Measurements from ENCODE around the gene OCSTAMP.

Gene OCSTAMP

DNA sequence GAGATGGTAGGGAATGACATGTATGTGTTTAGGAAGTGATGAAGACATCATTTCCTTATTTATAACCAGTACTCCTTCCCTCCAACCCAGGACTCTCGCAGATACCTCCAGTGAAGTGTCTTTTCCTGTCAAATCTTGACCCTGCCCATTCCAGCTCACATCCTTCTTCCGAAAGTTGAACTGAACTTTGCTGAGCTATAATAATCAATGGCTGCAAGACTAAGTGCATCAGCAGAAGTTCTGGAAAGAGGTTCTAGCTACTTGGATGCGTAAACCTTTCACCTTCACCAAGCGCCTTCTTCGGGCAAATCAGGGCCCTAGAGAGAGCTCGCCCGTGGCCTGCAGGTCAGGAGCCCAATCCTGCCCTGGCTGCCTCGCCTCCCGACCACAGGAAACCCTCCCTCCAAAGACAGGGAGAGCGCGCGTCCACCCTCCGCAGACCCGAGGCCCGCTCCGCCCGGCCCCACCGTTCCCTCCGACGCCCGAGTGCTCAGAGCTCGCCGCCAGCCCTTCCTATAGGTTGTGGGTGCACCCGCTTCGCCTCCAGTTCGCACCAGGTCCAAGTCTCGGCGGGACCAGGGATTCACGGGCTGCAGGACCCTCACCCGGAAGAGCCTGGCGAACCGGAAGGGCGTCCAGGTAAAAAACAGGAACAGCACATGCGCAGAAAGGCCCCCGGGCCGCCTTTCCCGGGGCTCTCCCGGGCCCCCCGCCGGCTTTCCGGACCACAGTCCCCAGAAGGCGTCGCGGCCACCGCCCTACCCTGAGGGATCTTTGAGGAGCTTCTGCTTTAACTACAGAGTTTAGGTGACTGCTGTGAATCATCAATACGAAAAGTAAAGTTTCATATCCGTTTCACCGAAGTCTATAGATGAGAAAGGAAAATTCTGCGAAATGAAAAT is 37.3 kb downstream of the OCSTAMP start, which contains the start of gene ZNF334:
TSS of gene ZNF334 (minus strand) at position 617 of the 902 bp plus-strand sequence. CDS start 1,457 bp downstream, outside the sequence.
- no peak for DNase-seq

GRCh38 chr20:46509523-46509922 is 40.9 kb downstream of the OCSTAMP start:
- peak; percentile 14 for DNase-seq

DNA sequence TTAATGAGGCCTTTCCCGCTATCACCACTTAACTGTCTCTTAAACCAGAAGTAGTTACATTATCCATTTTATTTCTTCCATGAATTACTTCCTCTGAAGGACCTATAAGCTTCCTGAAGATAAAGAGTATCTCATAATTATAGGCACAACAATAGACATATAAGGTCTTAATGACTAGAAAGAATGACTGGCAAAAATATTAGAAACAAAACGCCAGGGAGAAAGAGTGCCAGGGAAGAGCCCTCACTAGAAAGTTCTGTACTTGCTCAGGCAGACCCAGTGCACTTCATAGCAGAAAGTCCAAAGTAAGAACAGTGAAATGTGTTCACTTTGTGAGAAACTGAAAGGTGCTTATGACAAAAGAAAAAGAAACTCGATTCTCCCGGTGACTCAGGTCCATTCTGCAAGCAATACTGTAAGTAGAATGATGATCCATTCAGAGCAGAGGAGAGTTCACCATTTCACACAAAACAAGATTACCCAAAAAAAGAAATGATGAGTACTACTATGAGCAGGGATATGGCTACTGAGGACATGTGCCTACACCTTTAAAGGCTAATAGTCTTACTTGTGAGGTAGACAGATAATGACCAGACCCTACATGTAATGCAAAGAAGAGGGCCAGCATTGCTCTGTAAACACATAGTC is 42.6 kb downstream of the OCSTAMP start:
- no peak for DNase-seq

DNA sequence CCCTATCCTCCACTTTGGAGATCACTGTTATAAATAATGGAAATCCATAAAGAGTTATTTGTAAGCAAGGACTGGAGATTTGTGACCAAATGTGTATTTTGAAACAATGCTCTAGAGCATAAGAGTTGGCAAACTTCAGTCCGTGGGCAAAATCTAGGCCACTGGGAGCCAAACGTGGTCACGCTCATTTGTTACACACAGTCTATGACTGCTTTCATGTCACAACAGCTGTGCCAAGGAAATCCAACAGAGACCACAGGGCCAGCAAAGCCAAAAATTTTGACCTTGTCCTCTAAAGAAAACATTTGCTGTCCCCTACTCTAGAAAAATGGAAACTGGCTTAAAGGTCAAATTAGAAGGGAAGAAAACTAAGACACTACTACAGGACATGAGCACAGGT is 44.9 kb downstream of the OCSTAMP start:
- no peak for DNase-seq

DNA sequence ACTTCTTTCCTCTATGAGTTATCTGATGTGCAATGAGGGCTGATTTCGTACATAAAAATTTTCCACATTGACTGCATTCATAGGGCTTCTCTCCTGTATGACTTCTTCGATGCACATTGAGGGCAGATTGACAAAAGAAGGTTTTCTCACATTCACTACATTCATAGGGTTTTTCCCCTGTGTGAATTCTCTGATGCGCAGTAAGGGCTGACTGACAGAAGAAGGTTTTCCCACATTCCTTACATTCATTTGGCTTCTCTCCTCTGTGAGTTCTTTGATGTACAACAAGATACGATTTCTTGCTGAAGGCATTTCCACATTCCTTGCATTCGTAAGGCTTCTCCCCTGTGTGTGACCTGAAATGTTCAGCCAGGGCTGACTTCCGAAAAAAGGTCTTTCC is 48.5 kb downstream of the OCSTAMP start:
- DNase-seq = no peak

DNA sequence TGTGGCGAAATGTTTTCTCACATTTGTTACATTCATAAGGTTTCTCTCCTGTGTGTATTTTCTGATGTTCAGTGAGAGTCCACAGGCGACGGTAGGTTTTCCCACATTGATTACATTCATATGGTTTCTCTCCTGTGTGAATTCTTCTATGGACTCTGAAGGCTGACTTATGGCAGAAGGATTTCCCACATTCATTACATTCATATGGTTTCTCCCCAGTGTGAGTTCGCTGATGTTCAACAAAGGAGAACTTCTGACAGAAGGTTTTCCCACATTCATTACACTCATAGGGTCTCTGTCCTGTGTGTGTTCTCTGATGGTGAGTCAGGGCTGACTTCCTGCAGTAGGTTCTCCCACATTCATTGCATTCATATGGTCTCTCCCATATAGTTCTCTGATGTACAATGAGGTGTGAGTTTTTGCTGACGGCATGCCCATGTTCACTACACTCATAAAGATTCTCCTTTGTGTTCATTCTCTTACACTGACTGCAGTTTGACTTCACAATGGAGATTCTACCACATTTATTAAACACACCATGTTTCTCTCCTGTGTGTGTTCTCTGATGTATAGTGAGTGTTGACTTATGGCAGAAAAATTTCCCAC is 49.0 kb downstream of the OCSTAMP start:
- DNase-seq = no peak

DNA sequence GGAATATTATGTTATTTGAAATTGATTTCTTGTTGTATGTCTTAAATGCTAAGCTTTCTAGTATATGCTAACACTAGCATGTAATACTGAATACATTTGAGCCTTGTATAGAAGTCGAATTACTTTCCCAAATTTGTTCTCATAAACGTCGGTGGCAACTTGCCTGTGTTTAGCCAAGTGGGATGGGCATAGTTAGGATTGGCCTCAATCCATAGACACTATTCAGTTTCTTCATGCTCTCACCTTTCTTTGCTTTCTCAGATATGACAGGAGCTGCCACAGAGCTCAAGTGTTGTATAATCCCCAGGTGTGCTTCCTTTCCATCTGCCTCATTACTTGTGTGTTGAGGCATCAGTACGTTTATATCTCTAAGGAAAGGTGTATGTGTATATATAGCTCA is 56.4 kb downstream of the OCSTAMP start:
- no peak for DNase-seq

- DNase-seq = no peak
Measured at GRCh38 chr20:46491354-46491753, 59.1 kb downstream of the OCSTAMP start.

Data from GF-D8 (cell line).